ENCODE results near the gene ASTN2. TPM values are rescaled to one million over a fixed set of nuclear protein-coding genes. Genes with fewer than 3 reads are reported as not detected.

Gene ASTN2
- total and polyA plus RNA-seq, 2 experiments from 2014 or later, result 7.0 to 24.6 TPM

DNA sequence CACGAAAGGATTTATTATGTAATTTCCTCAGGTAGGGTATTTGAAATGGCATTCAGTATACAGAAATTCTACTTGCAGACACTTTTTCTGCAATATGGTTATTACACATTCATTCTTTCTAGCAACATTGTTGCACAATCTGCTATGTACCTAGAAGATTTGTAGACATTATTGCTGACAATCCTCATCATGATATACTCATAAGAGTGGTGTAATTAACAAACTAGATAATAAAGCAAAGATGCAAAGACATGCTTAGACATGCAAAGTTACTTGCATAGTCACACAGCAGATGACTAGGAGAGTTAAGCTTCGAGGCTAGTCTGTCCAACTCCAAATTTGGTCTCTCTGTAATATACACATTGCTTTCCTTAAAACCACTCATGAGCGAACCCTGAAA lies 317.1 kb downstream of the ASTN2 start:
- H3K4me1 ChIP-seq (ENCODE audit: insufficient read depth), result peaks cover 2% of the 10 kb centered on the region; the same call in 1 of the 2 replicates
- H2AFZ ChIP-seq, result no peak overlapping the region
- H3K4me1 Mint-ChIP-seq, result peaks cover 23% of the 10 kb centered on the region
- H3K27me3 ChIP-seq (ENCODE audit: insufficient read depth), result no peaks in the 10 kb centered on the region
- no peaks in the 10 kb centered on the region for H3K9me3 Mint-ChIP-seq
- no peak overlapping the region for H3K27ac Mint-ChIP-seq
- ATAC-seq (no peak), DNase-seq (ENCODE audit: low spot score) (no peak)
- H4K20me1 ChIP-seq (replicated peaks; ENCODE audit: insufficient read depth), result no peaks in the 10 kb centered on the region
- H3K36me3 ChIP-seq (ENCODE audit: insufficient read depth), result no peaks in the 10 kb centered on the region
- no peaks in the 10 kb centered on the region for H3K79me2 ChIP-seq (replicated peaks; ENCODE audit: insufficient read depth)
- TF ChIP-seq CREB1 (CRISPR knock-in tag; IDR thresholded peaks at IDR 0.05; ENCODE audit: low read depth) (no peak), ZNF114 (CRISPR knock-in tag; IDR thresholded peaks at IDR 0.05) (no peak), JUNB (IDR thresholded peaks at IDR 0.05; ENCODE audit: unreplicated experiment) (no peak), ZNF331 (CRISPR knock-in tag; IDR thresholded peaks at IDR 0.05; ENCODE audit: low read depth) (no peak), STAT1 (IDR thresholded peaks at IDR 0.05; ENCODE audit: unreplicated experiment) (no peak), EZH2phosphoT487 (IDR thresholded peaks at IDR 0.05; ENCODE audit: unreplicated experiment) (no peak), ZNF462 (CRISPR knock-in tag; IDR thresholded peaks at IDR 0.05) (no peak), CTCF (conservative IDR thresholded peaks at IDR 0.05; ENCODE audit: low read depth in 2 of 2) (no peak), EZH2 (IDR thresholded peaks at IDR 0.05; ENCODE audit: low read depth, unreplicated experiment) (no peak), POLR2AphosphoS5 (IDR thresholded peaks at IDR 0.05; ENCODE audit: low read depth) (no peak), NANOG (IDR thresholded peaks at IDR 0.05; ENCODE audit: borderline replicate concordance) (no peak)
- TF ChIP-seq, protein P1, sequence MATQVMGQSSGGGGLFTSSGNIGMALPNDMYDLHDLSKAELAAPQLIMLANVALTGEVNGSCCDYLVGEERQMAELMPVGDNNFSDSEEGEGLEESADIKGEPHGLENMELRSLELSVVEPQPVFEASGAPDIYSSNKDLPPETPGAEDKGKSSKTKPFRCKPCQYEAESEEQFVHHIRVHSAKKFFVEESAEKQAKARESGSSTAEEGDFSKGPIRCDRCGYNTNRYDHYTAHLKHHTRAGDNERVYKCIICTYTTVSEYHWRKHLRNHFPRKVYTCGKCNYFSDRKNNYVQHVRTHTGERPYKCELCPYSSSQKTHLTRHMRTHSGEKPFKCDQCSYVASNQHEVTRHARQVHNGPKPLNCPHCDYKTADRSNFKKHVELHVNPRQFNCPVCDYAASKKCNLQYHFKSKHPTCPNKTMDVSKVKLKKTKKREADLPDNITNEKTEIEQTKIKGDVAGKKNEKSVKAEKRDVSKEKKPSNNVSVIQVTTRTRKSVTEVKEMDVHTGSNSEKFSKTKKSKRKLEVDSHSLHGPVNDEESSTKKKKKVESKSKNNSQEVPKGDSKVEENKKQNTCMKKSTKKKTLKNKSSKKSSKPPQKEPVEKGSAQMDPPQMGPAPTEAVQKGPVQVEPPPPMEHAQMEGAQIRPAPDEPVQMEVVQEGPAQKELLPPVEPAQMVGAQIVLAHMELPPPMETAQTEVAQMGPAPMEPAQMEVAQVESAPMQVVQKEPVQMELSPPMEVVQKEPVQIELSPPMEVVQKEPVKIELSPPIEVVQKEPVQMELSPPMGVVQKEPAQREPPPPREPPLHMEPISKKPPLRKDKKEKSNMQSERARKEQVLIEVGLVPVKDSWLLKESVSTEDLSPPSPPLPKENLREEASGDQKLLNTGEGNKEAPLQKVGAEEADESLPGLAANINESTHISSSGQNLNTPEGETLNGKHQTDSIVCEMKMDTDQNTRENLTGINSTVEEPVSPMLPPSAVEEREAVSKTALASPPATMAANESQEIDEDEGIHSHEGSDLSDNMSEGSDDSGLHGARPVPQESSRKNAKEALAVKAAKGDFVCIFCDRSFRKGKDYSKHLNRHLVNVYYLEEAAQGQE (IDR thresholded peaks at IDR 0.05; ENCODE audit: unreplicated experiment), result no peak
- TF ChIP-seq, protein P2, sequence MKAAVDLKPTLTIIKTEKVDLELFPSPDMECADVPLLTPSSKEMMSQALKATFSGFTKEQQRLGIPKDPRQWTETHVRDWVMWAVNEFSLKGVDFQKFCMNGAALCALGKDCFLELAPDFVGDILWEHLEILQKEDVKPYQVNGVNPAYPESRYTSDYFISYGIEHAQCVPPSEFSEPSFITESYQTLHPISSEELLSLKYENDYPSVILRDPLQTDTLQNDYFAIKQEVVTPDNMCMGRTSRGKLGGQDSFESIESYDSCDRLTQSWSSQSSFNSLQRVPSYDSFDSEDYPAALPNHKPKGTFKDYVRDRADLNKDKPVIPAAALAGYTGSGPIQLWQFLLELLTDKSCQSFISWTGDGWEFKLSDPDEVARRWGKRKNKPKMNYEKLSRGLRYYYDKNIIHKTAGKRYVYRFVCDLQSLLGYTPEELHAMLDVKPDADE (IDR thresholded peaks at IDR 0.05), result no peak
- no peaks in the 10 kb centered on the region for H3K9me2 ChIP-seq (ENCODE audit: insufficient read depth)
- no peak overlapping the region for H3K27ac ChIP-seq (ENCODE audit: low read depth)
- H3F3A ChIP-seq (replicated peaks; ENCODE audit: low read depth), result no peaks in the 10 kb centered on the region
- no peaks in the 10 kb centered on the region for H3K36me3 Mint-ChIP-seq (ENCODE audit: low read depth)
- no peak overlapping the region for H3K4me3 Mint-ChIP-seq
- H3K4me2 ChIP-seq, result no peak overlapping the region
- H3K27me3 Mint-ChIP-seq (ENCODE audit: insufficient read depth, low read depth, poor library complexity), result peaks cover 2% of the 10 kb centered on the region
- no peak overlapping the region for H3K4me3 ChIP-seq

Measured in GM23338 (cell line).